NB4 (cell line): Measurements from ENCODE around the gene NIN.

ENCODE experiments used
- DNase-seq: peaks from one replicate; pipeline ENCODE4 v3.0.0; 2010; ENCODE audit warnings: low read depth
- H3K4me3 ChIP-seq: one replicate; pipeline ENCODE4 v1.5.1; 2011; ENCODE audit warnings: mild to moderate bottlenecking, low read depth, low read length, moderate library complexity
- MYC ChIP-seq: IDR thresholded peaks from 2 replicates; pipeline ENCODE4 v1.6.1; 2011; ENCODE audit warnings: low read depth, low read length
- POLR2A ChIP-seq: IDR thresholded peaks from 2 replicates; pipeline ENCODE4 v1.6.1; 2011; ENCODE audit warnings: mild to moderate bottlenecking; ENCODE audit not compliant: insufficient read length; ENCODE audit errors: extremely low read depth
- TF ChIP-seq, protein P1 (sequence below): IDR thresholded peaks from 2 replicates; pipeline ENCODE4 v1.6.1; 2011; ENCODE audit warnings: low read depth, low read length
- TF ChIP-seq, protein P2 (sequence below): IDR thresholded peaks from one replicate; pipeline ENCODE4 v1.5.1; 2012; ENCODE audit warnings: low read depth, low read length

Gene NIN

DNA sequence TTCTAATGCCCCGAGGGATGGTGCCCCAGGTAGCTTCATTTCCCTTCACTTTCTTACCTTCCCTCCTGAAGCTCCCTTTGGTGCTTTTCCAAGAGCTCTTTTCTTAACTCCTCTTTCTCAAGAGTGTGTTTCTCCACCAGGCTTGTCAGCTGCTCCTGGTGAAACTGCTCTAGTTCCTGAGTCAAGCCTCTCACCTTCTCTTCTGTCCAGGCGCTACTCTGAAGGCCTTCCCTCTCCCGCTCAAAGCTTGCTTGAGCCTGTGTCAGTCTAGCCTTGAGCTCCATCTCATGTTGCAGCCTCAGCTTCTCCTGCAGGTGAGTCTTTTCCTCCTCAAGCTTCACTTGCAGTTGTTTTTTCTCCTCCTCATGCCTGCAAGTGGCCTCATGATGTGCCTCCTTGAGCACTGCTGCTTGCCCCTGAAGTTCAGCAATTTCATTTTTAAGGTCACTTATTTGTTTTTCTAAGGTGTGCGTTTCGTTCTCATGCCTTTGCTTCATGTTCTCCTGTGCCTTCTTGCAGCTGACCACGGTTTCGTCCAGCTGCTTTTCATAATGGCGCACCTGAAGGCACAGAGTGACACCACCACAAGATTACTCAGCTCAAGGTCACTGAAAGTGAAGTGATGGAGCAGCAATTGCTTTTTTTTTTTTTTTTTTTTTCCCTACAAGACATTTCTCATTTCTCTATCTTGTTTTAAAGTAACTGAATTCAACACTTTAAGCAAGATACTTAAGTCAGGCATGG lies 71.0 kb downstream of the NIN start:
- no peak for TF ChIP-seq MYC
- TF ChIP-seq, protein P1, sequence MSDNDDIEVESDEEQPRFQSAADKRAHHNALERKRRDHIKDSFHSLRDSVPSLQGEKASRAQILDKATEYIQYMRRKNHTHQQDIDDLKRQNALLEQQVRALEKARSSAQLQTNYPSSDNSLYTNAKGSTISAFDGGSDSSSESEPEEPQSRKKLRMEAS: no peak
- TF ChIP-seq POLR2A: no peak
- TF ChIP-seq, protein P2, sequence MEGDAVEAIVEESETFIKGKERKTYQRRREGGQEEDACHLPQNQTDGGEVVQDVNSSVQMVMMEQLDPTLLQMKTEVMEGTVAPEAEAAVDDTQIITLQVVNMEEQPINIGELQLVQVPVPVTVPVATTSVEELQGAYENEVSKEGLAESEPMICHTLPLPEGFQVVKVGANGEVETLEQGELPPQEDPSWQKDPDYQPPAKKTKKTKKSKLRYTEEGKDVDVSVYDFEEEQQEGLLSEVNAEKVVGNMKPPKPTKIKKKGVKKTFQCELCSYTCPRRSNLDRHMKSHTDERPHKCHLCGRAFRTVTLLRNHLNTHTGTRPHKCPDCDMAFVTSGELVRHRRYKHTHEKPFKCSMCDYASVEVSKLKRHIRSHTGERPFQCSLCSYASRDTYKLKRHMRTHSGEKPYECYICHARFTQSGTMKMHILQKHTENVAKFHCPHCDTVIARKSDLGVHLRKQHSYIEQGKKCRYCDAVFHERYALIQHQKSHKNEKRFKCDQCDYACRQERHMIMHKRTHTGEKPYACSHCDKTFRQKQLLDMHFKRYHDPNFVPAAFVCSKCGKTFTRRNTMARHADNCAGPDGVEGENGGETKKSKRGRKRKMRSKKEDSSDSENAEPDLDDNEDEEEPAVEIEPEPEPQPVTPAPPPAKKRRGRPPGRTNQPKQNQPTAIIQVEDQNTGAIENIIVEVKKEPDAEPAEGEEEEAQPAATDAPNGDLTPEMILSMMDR: no peak
- H3K4me3 ChIP-seq: no peak overlapping the region

DNA sequence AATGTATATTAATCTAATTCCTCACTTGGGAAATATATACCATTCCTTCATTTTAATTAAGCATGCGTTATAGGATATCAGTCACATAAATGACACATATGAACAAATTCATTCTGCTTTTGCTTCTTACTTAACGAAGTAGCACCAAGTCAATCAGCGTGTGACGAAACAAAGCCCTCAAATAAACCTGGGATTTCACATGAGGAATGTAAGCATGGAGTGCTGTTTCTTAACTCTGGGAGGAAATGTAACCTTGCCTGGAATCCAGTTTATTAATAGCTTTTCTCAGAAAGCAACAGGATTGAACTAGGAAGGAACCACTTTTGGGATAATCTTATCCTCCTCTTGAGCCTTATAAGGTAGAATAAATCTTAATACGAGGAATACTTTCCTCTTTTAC lies 72.0 kb downstream of the NIN start:
- TF ChIP-seq, protein P1: no peak
- TF ChIP-seq, protein P2: no peak
- no peak for TF ChIP-seq POLR2A
- no peak for TF ChIP-seq MYC
- DNase-seq: no peak
- no peak overlapping the region for H3K4me3 ChIP-seq

More for the DNA sequence above, 71.0 kb downstream of the NIN start:
- no peak for DNase-seq

DNA sequence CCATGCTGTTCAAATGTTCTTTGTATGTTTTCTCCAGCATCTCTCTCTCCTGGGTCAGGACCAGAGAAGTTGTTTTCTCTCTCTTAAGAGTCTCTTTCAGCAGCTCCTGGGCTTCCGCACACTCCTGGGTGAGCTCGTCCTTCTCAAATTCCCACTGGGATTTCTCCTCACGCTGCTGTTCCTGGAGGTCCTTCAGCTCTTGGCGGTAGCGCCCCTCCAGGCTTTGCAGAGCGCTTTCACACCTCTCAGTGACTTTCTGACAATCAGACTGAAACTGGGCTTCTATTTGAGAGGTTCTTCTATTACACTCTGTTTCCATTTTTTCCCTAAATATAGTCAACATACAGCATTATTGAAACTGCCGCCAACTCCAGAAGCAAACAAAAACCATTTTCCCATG lies 72.7 kb downstream of the NIN start:
- TF ChIP-seq, protein P1: no peak
- TF ChIP-seq MYC (no peak), POLR2A (no peak)
- TF ChIP-seq, protein P2: no peak
- DNase-seq: no peak

DNA sequence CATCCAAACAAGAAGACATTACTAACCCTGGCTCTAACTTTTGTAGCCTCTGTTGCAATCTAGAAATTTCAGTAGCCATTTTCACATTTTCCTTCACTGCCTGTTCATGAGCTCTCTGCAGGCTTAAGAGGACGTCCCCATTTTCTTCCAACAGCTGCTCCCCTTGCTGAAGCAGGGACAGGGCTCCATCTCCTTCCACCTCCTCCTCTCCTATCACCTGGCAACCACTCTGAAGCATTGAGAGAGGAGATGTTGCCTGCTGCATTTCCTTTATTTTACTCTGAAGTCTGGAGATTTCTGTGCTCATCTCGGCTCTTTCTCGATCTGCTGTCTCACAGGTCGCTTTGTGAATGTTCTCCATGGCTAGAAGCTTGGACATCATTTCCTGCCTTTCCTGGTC lies 73.3 kb downstream of the NIN start:
- no peak for TF ChIP-seq MYC
- TF ChIP-seq POLR2A: no peak
- TF ChIP-seq, protein P1: no peak
- TF ChIP-seq, protein P2: no peak
- no peak overlapping the region for H3K4me3 ChIP-seq
- no peak for DNase-seq

More for the DNA sequence above, 72.7 kb downstream of the NIN start:
- no peak overlapping the region for H3K4me3 ChIP-seq

DNA sequence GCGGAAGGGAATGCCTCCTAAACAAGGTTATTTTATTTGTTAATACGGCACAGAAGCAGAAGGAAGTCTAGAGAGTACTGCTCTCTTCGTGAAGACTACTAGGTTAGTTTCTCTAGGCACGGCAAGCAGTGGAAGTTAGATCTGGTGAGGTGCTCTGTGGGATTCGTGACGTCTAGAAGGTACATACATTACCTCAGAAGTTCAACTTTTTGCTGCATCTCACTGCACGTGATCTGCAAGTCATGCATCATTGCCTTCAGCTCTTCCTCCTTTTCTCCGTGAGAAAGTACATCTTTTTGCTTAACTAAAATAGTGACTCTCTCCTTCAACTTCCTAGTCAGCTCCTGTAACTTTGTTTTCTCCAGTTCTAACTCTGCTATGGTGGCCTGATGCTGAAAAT lies 74.7 kb downstream of the NIN start:
- no peak for DNase-seq
- H3K4me3 ChIP-seq: no peak overlapping the region
- TF ChIP-seq, protein P2: no peak
- TF ChIP-seq POLR2A (no peak), MYC (no peak)
- TF ChIP-seq, protein P1: no peak
